CD4-positive, alpha-beta memory T cell (primary cell): ENCODE data around the gene FAM131A. TPM values are rescaled to one million over a fixed set of nuclear protein-coding genes. Genes with fewer than 3 reads are reported as not detected.
A peak's percentile ranks its signal among the peaks of the same experiment; 100 is the strongest.

Source experiments
- CTCF ChIA-PET: fragments of 350-600 bp; sonication (Branson Sonifier 250); formaldehyde crosslinking; loops from one replicate; lab custom pipeline; 2021; ENCODE audit warnings: inconsistent platforms; ENCODE audit not compliant: partially characterized antibody; lab: Charles Lee
- POLR2A ChIA-PET: fragments of 350-600 bp; sonication (Branson Sonifier 250); formaldehyde crosslinking; loops from one replicate; lab custom pipeline; 2021; ENCODE audit not compliant: partially characterized antibody; lab: Charles Lee
- DNase-seq, 5 donors: peaks; one replicate each; pipeline versions ENCODE4 v3.0.0 to v3.0.0-alpha.2; 2020 to 2022; ENCODE audit warnings: mixed read lengths in 1 of 5
- H3K27ac ChIP-seq: one replicate; pipeline ENCODE4 v1.7.0; 2013; ENCODE audit warnings: low read depth, low read length
- H3K27me3 ChIP-seq: 2 replicates; pipeline ENCODE4 v1.7.0; 2013; ENCODE audit warnings: mild to moderate bottlenecking, low read length, moderate library complexity; ENCODE audit not compliant: insufficient read depth
- H3K36me3 ChIP-seq: 2 replicates; pipeline ENCODE4 v1.7.0; 2013; ENCODE audit warnings: mild to moderate bottlenecking, low read length, moderate library complexity; ENCODE audit not compliant: insufficient read depth
- H3K4me1 ChIP-seq: 2 replicates; pipeline ENCODE4 v1.7.0; 2013; ENCODE audit warnings: mild to moderate bottlenecking, low read length, moderate library complexity; ENCODE audit not compliant: insufficient read depth
- H3K4me3 ChIP-seq, 2 donors: one replicate each; pipeline ENCODE4 v1.7.0; 2013; ENCODE audit warnings: low read length in 2 of 2, mild to moderate bottlenecking in 1 of 2
- H3K9me3 ChIP-seq, 2 donors: one replicate each; pipeline ENCODE4 v1.7.0; 2013; ENCODE audit warnings: low read length in 2 of 2, control low read depth in 1 of 2; ENCODE audit not compliant: control insufficient read depth in 1 of 2
- H3K27ac Mint-ChIP-seq, 7 donors: one replicate each; pipeline ENCODE4 v1.8.0; 2020 to 2021; ENCODE audit warnings: mixed read lengths in 7 of 7, mild to moderate bottlenecking in 6 of 7, inconsistent platforms in 3 of 7, moderate library complexity in 3 of 7
- H3K27me3 Mint-ChIP-seq, 2 donors: one replicate each; pipeline ENCODE4 v1.8.0; 2020 to 2021; ENCODE audit warnings: mixed read lengths in 2 of 2
- H3K36me3 Mint-ChIP-seq, 2 donors: one replicate each; pipeline ENCODE4 v1.8.0; 2020 to 2021; ENCODE audit warnings: mixed read lengths in 2 of 2, inconsistent platforms in 1 of 2, mild to moderate bottlenecking in 1 of 2
- H3K4me1 Mint-ChIP-seq, 4 donors: one replicate each; pipeline ENCODE4 v1.8.0; 2020 to 2021; ENCODE audit warnings: mixed read lengths in 4 of 4, mild to moderate bottlenecking in 1 of 4
- H3K4me3 Mint-ChIP-seq, 8 donors: one replicate each; pipeline ENCODE4 v1.8.0; 2020 to 2021; ENCODE audit warnings: mixed read lengths in 8 of 8, mild to moderate bottlenecking in 7 of 8, moderate library complexity in 6 of 8, inconsistent platforms in 3 of 8
- H3K9me3 Mint-ChIP-seq, 8 donors: one replicate each; pipeline ENCODE4 v1.8.0; 2020 to 2021; ENCODE audit warnings: mixed read lengths in 8 of 8, mild to moderate bottlenecking in 5 of 8, inconsistent platforms in 3 of 8, moderate library complexity in 1 of 8
- intact Hi-C: fragments of 100-400 bp; cut with micrococcal nuclease; formaldehyde crosslinking; loops from one replicate; pipeline ENCODE4 v1.15.1; 2023
- polyA plus RNA-seq, 2 donors: library from polyadenylated mRNA; unstranded; fragments of 300-500 nt; fragmentation: Illumina TruSeq; gene quantifications; one replicate each; pipeline ENCODE4 v1.2.3, GENCODE V29; 2021
- total RNA-seq, 2 experiments: library from RNA; stranded (reverse); gene quantifications; one replicate each; pipeline ENCODE4 v1.2.3, GENCODE V29; 2021

Gene FAM131A
- total and polyA plus RNA-seq, 4 experiments from 2014 or later, result 1.1 to 10.0 (median 5.3) TPM

DNA sequence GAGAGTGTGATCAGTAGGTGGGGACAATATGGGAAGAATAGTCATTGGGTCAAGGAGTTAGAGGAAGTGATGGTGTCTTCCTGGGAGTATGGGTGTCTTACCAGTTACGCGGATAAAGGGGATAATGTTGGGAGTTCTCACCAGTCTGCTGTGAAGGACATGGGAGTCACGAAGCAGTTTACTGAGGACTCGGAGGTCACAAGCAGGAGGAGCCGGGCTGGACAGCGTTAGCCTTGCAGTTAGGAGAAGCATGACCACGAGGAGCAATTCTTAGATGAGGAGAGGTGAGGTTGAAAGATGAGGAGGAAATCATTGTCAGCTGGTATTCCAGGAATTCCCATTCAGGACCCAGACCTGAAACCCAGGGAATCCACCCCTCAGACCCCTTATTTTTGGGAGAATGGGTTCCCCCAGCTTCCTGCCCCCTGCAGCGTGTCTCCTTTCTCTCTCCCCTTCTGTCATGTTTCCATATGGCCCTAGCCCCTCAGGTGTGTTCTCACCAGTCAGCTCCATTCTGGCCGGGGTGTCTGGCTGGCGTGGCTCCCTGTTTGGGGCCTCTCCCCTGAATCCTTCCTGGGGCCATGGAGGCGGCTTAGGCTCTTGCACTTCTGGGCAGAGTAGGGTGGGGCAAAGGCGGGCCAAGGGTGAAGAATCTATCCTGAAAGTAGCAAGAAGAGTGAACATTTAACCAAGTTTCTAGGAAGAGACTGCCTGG, 38.5 kb downstream of the FAM131A start:
- H3K9me3 ChIP-seq, result no peaks in the 10 kb centered on the region
- Mint-ChIP-seq H3K27me3 (peaks cover 32 to 34% of the 10 kb centered on the region in 2 donors), H3K36me3 (peaks cover 0 to 3% of the 10 kb centered on the region in 2 donors), H3K27ac (no peak overlapping the region), H3K4me3 (no peak overlapping the region), H3K4me1 (peaks cover 6 to 19% (median 7%) of the 10 kb centered on the region in 4 donors), H3K9me3 (peaks cover 0 to 2% (median 0%) of the 10 kb centered on the region in 8 donors)
- intact Hi-C loops, result no loop called here
- H3K27me3 ChIP-seq, result peaks cover 20% of the 10 kb centered on the region
- H3K4me1 ChIP-seq, result peaks cover 3% of the 10 kb centered on the region
- H3K4me3 ChIP-seq, result no peak overlapping the region
- DNase-seq, result no peak
- no peak overlapping the region for H3K27ac ChIP-seq
- H3K36me3 ChIP-seq, result no peaks in the 10 kb centered on the region
- ChIA-PET POLR2A (no interaction called here), CTCF (interaction anchor here (1.0 to 1.1 kb wide), 2 partner anchors 22 to 163 kb away, joined by 3 to 4 read pairs; no protein-coding TSS in a partner anchor)

DNA sequence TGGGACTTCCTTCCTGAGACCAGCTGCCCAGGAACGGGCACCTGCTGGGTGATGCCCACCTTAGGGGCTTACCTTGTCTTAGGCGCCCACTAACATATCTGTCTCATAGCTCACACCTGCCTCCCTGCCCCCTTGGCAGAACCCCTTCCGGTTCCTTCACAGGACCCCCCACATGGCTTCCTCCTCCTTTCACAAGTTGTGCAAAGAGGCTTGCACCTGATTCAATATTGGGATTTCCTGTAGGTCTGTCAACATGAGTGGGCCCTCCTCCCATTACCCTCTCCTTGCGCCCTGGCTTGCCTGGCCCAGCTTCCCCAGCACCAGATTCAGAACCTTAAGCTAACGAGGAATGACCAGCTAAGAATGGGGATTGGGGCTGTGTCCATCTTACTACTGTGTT, 40.0 kb downstream of the FAM131A start:
- ChIA-PET POLR2A (no interaction called here), CTCF (no interaction called here)
- intact Hi-C loops, result no loop called here
- no peak for DNase-seq
- H3K4me3 ChIP-seq, result no peak overlapping the region
- H3K4me1 ChIP-seq, result peaks cover 14% of the 10 kb centered on the region
- H3K27ac Mint-ChIP-seq, result no peak overlapping the region
- H3K27me3 Mint-ChIP-seq, result peaks cover 37 to 42% of the 10 kb centered on the region in 2 donors
- no peak overlapping the region for H3K27ac ChIP-seq
- peaks cover 2 to 16% (median 8%) of the 10 kb centered on the region in 4 donors for H3K4me1 Mint-ChIP-seq
- H3K9me3 ChIP-seq, result no peaks in the 10 kb centered on the region
- H3K36me3 ChIP-seq, result no peaks in the 10 kb centered on the region
- no peaks in the 10 kb centered on the region for H3K36me3 Mint-ChIP-seq
- peaks cover 29% of the 10 kb centered on the region for H3K27me3 ChIP-seq
- peaks cover 0 to 2% (median 0%) of the 10 kb centered on the region in 8 donors for H3K9me3 Mint-ChIP-seq
- peak overlapping the region in 1 of 8 donors; percentile 29 for H3K4me3 Mint-ChIP-seq

DNA sequence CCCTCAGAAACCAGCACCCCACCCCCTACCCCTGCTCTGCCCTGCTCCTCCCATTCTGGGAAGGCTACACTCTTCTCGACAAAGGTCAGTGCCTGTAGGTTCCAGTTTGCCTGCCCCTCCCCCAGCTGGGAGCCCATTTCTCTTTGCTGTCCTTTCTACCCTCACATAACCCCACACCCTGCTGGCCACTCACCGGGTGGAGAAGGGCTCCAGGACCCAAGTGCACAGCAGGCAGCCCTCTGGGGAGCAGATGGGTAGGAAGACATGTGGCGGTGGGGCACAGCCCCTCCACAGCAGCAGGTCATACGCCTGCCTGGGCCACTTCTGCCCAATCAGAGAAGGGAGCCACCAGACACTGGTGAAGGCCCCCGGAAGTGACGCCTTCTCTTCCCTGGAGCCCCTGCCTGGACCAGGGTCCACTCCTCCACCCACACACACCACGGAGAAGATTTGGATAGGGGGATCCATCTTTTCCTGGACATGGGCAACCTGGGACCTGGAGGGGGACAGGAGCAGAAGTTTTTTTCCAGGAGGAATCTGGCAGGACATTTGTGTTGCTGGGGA, 40.6 kb downstream of the FAM131A start, which contains the start of gene THPO:
TSS of gene THPO (minus strand) at position 326 of the 564 bp plus-strand sequence. CDS start 1,948 bp downstream, outside the sequence.
- Mint-ChIP-seq H3K9me3 (peaks cover 0 to 2% (median 0%) of the 10 kb centered on the region in 8 donors), H3K27ac (peak within 1 kb of the TSS in 1 of 7 donors; percentile 62), H3K36me3 (no peaks in the 10 kb centered on the region), H3K27me3 (peaks cover 42 to 47% of the 10 kb centered on the region in 2 donors), H3K4me3 (peak within 1 kb of the TSS; percentile 34 to 83 (median 72)), H3K4me1 (peaks cover 2 to 16% (median 8%) of the 10 kb centered on the region in 4 donors)
- H3K27me3 ChIP-seq, result peaks cover 29% of the 10 kb centered on the region
- ChIA-PET CTCF (no interaction called here), POLR2A (no interaction called here)
- no peak for DNase-seq
- H3K36me3 ChIP-seq, result no peaks in the 10 kb centered on the region
- H3K27ac ChIP-seq, result no peak within 1 kb of the TSS
- H3K4me1 ChIP-seq, result peaks cover 14% of the 10 kb centered on the region
- H3K9me3 ChIP-seq, result no peaks in the 10 kb centered on the region
- intact Hi-C loops, result no loop called here
- no peak within 1 kb of the TSS for H3K4me3 ChIP-seq

DNA sequence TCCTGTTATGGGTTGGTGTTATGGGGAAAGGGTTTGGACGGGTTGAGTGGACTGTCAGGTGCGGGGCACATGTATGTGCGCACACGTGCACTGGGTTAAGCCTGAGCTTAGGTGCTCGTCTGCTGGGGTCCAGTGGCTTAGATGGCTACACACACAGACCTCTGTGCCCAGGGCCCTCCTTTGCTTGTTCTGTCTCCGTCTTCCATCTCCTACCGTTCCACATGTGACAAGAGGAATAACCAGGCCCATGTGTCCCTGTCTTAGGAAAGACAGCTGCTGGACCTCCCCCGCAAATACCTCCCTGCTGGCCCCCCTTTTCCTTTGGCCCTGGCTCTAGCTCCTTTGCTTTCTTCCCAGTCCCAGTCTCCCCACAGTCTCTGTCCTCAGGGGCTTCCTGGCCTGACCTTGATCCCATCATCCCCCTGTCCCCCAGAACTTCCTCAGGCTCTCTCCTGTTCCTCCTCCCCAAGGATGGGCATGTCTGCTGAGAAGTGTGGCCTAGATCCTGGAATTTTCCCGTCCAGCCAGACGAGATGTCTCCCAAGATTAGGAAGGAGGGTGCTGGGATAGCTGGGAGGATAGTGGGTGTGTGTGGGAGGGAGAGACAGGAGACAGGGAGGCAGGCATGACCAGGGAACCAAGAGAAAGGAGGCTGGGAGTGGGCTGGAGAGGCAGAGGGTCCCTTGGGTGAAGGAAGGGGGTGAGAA, 41.4 kb downstream of the FAM131A start:
- no peaks in the 10 kb centered on the region for H3K36me3 Mint-ChIP-seq
- peak overlapping the region in 1 of 7 donors; percentile 62 for H3K27ac Mint-ChIP-seq
- Histone ChIP-seq H3K4me1 (peaks cover 14% of the 10 kb centered on the region), H3K9me3 (no peaks in the 10 kb centered on the region), H3K4me3 (no peak overlapping the region), H3K36me3 (no peaks in the 10 kb centered on the region), H3K27me3 (peaks cover 29% of the 10 kb centered on the region), H3K27ac (no peak overlapping the region)
- intact Hi-C loops, result no loop called here
- ChIA-PET CTCF (no interaction called here), POLR2A (no interaction called here)
- H3K4me3 Mint-ChIP-seq, result peak overlapping the region; percentile 63 to 83 (median 75)
- peaks cover 0 to 2% (median 0%) of the 10 kb centered on the region in 8 donors for H3K9me3 Mint-ChIP-seq
- no peak for DNase-seq
- peaks cover 2 to 16% (median 8%) of the 10 kb centered on the region in 4 donors for H3K4me1 Mint-ChIP-seq
- peaks cover 43 to 50% of the 10 kb centered on the region in 2 donors for H3K27me3 Mint-ChIP-seq

DNA sequence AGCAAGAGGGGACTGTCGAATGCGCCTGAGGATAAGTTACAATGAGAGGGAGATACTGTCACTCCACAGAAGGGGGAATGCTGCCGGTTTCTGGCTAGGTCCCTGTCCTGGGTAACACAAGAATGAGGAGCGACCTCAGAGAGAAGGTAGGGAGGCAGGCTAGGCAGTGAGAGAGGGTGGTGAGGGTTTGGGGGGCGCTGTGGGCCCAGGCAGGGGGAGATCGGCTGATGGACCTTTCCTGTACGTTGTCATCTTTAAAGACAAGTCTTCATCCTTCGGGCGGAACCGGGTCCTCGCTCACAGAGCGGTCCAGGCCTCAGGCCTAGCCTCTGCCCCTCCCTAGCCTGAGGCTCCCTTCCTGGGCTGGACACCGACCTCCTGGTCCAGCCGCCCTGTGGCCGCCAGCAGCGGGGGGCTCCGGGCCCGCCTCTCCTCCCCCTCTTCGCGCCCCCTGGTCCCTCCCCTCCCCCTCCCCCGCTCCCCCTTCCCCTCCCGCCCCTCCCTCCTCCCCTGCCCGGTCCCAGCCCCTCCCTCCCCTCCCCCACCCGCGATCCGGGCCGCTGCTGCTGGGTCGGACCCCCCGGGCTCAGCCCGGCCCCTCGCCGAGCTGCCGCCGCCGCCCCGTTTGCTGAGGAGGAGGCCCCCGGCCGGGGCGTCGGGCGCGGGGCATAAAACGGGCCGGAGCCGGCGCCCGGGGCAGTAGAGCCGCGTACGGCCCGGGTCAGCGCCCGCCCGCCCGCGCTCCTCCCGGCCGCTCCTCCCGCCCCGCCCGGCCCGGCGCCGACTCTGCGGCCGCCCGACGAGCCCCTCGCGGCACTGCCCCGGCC, 42.2 kb downstream of the FAM131A start, which contains the start of gene CHRD:
TSS of gene CHRD (plus strand) at position 697 of the 827 bp plus-strand sequence. CDS start 265 bp downstream, outside the sequence.
- H3K9me3 Mint-ChIP-seq, result peaks cover 0 to 2% (median 0%) of the 10 kb centered on the region in 8 donors
- H3K27ac Mint-ChIP-seq, result peak within 1 kb of the TSS in 3 of 7 donors; percentile 22 to 62 (median 56)
- intact Hi-C loops, result no loop called here
- Histone ChIP-seq H3K4me3 (peak within 1 kb of the TSS in 1 of 2 donors; percentile 24), H3K36me3 (no peaks in the 10 kb centered on the region), H3K4me1 (peaks cover 14% of the 10 kb centered on the region), H3K9me3 (no peaks in the 10 kb centered on the region), H3K27me3 (peaks cover 29% of the 10 kb centered on the region), H3K27ac (no peak within 1 kb of the TSS)
- CTCF ChIA-PET, result no interaction called here
- peaks cover 41 to 57% of the 10 kb centered on the region in 2 donors for H3K27me3 Mint-ChIP-seq
- H3K4me1 Mint-ChIP-seq, result peaks cover 2 to 16% (median 8%) of the 10 kb centered on the region in 4 donors
- POLR2A ChIA-PET, result no interaction called here
- peak within 1 kb of the TSS; percentile 75 to 84 (median 77) for H3K4me3 Mint-ChIP-seq
- H3K36me3 Mint-ChIP-seq, result no peaks in the 10 kb centered on the region
- no peak for DNase-seq

DNA sequence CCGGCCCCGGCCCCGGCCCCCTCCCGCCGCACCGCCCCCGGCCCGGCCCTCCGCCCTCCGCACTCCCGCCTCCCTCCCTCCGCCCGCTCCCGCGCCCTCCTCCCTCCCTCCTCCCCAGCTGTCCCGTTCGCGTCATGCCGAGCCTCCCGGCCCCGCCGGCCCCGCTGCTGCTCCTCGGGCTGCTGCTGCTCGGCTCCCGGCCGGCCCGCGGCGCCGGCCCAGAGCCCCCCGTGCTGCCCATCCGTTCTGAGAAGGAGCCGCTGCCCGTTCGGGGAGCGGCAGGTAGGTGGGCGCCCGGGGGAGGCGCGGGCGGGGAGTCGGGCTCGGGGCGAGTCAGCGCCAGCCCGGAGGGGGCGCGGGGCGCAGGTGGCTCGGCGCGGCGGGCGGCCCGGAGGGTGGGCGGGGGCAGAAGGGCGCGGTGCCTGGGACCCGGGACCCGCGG, 42.8 kb downstream of the FAM131A start:
- H3K27ac Mint-ChIP-seq, result no peak overlapping the region

More for the DNA sequence above, 42.8 kb downstream of the FAM131A start:
- no peak overlapping the region for H3K4me3 ChIP-seq
- H3K9me3 ChIP-seq, result no peaks in the 10 kb centered on the region
- ChIA-PET POLR2A (no interaction called here), CTCF (interaction anchor here (1.0 kb wide), 1 partner anchor 134 kb away, joined by 3 read pairs; no protein-coding TSS in a partner anchor)
- H3K27me3 ChIP-seq, result peaks cover 29% of the 10 kb centered on the region
- intact Hi-C loops, result no loop called here
- Mint-ChIP-seq H3K4me3 (no peak overlapping the region), H3K36me3 (no peaks in the 10 kb centered on the region), H3K27me3 (peaks cover 43 to 58% of the 10 kb centered on the region in 2 donors), H3K4me1 (peaks cover 2 to 16% (median 8%) of the 10 kb centered on the region in 4 donors), H3K9me3 (peaks cover 0 to 2% (median 0%) of the 10 kb centered on the region in 8 donors)
- H3K4me1 ChIP-seq, result peaks cover 14% of the 10 kb centered on the region
- DNase-seq, result peak in 1 of 5 donors; percentile 16
- no peak overlapping the region for H3K27ac ChIP-seq
- H3K36me3 ChIP-seq, result no peaks in the 10 kb centered on the region
